UCSD-AML1 (cell line): ENCODE results near the gene FLNC.
A peak's percentile ranks its signal among the peaks of the same experiment; 100 is the strongest.

Experiments used
- DNase-seq: peaks from one replicate; lab custom pipeline; 2025; ENCODE audit not compliant: unreplicated experiment; lab: John Stamatoyannopoulos, UW

FLNC gene

DNA sequence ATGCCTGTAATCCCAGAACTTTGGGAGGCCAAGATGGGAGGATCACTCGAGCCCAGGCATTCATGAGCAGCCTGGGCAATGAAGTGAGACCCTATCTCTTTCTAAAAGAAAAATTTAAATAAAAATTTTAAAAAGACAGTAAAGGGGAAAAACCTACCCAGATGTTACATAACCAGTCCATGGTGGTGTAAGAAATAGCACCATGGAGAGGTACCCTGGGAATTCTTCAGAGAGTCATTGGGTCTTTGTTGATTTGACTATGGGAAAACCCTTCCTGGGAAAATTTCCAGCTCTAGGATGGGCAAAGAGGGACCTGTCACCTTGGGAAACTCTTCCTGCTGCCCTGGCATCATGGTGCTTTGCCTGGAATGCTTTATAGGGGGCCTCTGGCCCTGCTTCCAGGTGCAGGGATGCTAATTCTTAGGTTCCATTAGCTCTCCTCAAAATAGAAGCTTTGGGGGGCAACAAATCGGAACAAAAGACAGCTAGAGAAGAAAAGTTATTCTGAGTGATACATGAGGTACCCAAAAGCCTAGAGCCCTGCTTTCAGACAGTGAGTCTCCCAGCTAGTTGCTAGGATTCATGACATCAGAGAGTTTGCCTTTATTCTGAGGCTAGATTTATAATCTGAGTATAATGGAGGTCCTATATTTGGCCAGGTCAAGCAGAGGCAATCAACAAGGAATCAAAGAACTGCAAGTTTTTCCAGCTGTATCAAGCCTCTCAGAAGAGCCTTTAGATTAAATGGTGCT, 28.4 kb upstream of the FLNC start:
- no peak for DNase-seq

DNA sequence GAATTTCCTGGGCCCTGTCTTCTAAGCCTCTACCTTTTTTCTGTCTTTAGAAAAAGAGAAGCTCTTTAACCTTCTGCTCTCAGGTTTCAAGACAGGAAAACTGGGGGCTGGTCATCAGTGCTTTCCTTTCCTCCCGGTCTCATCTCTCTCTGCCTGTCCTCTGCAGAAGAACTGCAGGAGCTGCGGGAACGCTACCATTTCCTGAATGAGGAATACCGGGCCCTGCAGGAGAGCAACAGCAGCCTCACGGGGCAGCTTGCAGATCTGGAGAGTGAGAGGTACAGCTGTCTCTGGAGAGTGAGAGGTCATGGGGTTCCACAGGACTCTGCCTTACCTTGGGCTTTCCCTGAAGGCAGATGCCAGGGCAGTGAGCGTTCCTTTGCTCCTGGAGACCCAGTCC, 25.7 kb upstream of the FLNC start:
- no peak for DNase-seq

DNA sequence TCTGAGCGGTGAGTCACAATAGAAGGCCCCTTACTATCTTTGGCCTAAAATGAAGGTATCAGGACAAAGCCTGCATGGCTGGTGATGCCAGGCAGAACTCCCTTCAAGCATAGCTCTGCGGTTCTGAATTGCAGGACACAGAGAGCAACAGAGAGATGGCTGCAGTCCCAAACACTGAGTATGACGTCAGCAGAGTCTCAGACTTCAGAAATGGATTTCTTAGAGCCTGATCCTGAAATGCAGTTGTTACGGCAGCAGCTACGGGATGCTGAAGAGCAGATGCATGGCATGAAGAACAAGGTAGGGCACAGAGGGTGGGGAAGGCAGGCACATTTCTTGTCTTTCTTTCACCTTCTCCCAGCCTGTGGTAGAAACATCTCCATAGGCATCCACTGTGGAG, 25.0 kb upstream of the FLNC start:
- no peak for DNase-seq

DNA sequence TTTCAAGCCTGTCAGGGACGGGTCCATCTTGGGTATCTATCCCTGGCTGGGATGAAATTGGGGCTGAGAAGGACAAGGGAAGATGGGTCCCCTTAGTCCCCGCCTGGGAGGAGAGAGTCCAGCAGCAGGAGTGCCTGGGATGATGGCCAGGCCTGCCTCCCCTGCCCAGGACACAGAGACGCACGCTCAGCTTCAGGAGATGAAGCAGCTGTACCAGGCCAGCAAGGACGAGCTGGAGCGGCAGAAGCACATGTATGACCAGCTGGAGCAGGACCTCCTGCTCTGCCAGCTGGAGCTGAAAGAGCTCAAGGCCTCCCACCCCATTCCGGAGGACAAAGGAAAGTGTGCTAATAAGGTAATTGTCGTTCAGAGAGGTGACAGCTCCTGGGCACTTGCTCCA, 23.0 kb upstream of the FLNC start:
- no peak for DNase-seq

DNA sequence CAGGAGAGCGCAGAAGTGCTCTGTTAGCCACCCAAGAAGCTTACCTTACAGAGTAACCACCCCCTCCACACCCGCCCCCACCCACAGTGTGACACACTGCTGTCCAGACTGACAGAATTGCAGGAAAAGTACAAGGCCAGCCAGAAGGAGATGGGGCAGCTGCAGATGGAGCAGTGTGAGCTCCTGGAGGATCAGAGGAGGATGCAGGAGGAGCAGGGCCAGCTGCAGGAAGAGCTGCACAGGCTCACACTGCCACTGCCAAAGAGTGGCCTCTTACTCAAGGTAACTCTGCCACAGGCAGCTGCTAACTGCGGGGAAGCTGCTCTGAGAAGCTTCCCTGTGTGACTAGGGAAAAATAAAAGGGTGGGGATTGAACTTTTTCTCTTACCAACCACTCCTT, 20.8 kb upstream of the FLNC start:
- no peak for DNase-seq

DNA sequence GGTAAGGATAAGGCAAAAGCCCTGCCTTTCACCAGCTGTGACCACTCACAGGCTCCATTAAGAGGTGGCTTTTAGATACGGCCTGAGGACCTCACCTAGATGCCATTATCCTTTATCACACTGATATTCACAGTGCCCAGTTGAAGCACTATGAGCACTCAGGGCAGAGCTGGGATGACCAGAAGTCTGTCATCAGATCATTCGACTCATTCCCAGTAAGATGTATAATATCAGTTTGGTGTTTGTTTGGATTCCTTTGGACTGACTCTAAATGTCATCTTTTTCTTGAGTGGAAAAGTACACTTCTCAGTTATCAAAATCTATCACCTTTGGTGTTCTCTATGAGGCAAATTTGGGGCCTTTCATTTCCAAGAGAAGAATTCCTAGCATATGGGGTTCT, 19.7 kb upstream of the FLNC start:
- no peak for DNase-seq

DNA sequence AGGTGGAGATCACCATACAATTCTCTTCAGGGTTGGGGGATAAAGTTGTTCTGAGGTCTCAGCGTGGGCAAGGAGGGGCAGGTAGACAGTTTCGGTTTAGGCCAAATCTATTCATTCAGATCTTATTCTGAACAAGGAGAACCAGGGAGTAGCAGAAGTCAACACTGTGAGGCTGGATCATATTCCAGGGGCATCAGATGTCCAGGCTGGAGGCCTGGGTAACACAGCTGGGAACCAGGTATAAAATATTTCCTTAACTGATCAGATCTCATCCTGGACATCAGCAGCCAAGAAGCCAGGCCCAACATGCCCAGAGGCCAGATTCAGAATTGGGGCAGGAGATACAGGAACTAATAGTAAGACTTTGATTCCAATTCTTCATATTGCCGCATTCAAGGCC, 19.2 kb upstream of the FLNC start:
- no peak for DNase-seq

DNA sequence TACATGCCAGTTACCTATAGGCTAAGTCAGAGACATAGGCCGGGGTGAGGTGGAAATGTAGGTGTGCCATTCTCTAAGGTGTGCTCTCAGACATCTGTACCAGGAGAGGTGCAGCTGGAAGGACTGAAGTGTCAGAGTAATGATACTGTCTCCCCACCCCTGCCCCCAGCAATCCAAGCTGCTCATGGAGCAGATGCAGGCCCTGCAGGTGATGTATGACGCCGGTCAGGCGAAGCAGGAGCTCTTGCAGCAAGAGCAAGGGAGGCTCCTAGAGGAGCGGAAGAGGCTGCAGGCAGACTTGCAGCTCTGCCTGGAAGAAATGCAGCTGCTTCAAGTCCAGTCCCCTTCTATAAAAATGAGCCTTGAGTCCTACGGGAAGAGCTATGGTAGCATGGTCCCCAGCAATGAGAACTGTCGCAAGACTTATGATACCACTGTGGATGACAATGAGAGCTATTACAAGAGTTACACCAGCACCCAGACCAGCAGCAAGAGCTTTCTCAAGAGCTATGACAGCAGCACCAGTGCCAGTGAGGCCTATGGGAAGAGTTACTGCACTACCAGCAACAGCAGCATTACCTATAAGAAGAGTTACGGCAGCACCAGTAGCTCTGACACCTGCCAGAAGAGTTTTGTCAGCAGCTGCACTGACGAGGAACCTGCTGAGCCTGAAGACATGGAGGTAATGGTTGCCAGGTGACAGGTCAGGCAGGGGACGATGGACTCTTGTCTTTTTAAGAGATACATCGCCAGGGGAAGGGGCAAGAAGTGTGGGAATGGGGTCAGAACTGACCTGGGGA, 18.4 kb upstream of the FLNC start:
- DNase-seq: no peak

DNA sequence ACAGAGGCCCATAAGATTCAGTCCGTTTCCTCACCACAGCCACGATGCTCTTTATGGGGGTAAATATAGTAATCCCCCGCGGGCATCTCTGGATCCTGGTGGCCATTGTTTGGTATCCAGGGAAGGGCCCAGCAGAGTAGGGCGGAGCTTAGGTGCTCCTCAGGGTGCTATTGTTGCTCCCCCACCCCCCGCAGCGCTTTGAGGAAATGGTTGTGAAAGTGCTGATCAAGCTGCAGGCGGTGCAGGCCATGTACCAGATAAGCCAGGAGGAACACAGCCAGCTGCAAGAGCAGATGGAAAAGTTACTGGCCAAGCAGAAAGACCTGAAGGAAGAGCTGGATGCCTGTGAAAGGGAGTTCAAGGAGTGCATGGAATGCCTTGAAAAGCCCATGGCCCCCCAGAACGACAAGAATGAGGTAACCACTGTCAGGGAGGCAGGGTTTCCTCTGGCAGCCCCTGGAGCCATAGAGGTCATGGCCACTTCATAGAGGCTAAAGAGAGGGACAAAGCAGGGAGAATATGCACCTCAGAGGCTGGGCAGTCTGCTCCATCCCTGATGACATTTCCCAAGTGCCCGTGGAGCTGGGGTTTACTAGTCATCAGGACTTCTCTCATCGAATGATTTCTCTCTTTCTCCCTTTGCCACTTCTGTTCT, 17.6 kb upstream of the FLNC start:
- peak; percentile 35 for DNase-seq

DNA sequence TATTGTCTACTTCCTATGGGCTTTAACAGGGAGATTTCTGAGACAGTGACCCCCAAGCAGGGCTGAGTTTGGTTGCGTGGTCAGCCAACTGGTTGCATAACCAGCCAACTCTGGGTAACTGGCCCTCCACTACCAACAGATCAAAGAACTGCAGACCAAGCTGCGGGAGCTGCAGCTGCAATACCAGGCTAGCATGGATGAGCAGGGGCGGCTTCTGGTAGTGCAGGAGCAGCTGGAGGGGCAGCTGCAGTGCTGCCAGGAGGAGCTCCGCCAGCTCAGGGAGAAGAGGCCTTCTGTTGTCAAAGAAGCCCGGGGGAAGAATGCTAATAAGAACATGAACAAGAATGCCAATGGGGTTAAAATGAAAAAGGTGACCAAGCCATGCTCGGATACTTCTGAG, 15.7 kb upstream of the FLNC start:
- DNase-seq: no peak

DNA sequence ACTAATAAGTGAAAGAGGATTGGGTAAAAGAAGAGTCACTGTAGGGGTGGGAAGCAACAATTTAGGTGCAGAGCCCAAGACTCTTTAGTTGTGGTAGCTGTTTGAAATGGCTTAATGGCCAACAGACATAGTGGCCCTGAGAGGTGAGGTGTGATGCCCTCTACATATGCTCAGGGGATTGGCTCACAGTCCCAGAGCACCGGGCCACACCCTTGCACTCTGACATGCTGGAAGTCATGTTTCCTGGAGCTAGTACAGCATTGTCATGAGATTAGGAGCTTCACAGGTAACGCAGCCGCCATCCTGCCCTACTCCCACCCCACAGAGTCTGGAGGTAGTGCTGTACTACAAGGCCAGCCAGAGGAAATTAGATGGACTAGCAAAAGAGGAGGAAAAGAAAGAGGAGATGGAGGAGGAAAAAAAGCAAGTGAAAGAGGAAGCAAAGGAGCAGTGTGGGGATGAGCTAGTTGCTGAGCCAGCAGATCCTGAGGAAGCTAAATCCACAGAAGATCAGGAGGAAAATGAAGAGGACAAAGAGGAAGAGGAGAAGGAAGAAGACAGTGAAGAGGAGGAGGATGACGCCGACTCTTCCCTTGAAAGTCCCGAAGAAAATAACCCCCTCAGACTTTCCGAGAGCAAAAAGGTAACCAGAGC, 14.8 kb upstream of the FLNC start:
- DNase-seq: no peak

DNA sequence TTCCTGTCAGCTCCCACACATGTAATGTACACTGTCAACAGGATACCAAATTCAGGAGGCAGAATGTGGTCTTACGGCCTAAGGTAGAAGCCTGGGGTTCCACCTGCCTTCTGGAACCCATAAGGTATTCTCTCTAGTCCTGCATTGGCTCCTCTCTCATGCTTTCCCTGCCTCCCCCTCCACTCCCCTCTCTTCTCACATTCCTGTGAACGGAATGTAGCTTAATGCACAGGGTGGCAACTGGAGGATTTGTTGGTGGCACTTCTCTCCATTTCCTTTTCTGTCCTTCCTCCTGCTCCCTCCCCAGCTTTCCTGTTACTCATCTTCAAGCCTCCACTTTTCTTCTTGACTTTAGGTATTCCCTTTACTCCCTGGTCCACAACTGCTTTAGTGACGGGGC, 11.5 kb upstream of the FLNC start:
- no peak for DNase-seq

DNA sequence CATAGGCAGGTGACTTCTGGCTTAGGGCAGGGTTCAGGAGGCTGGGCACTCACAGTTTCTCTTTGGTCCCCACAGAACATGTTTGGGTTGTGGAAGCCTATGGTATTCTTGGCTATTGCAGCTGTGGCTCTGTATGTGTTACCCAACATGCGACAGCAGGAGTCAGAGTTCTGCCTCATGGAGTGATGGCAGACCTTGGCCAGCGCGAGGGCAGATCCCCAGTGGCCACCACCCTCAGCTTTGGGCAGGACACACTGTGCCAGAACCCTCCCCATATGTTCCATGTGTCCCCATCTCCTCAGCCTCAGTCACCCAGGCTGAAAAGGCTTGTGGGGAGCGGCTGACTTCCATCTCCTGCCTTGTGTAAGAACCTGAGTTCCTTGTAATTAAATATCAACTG, 8.5 kb upstream of the FLNC start:
- DNase-seq: no peak

DNA sequence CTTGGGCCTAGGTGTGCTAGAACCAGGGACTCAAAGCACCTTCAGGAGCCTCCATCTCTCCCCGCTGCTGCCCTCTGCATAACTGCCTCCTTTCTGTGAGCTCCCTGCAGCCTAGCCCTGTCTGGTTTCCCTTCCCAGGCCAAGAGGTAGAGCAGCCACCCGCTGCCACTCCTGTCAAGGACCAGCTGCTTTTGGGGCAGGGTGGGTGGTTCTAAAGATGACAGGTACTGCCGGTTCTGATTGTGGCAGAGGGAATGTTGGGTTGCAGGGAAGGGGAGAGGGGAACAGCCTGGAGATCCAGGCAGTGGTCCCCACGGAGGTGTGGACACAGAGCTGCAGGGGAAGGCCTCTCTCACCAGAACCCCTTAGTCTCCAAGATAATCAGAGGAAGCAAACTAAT, 3.7 kb upstream of the FLNC start:
- DNase-seq: no peak

DNA sequence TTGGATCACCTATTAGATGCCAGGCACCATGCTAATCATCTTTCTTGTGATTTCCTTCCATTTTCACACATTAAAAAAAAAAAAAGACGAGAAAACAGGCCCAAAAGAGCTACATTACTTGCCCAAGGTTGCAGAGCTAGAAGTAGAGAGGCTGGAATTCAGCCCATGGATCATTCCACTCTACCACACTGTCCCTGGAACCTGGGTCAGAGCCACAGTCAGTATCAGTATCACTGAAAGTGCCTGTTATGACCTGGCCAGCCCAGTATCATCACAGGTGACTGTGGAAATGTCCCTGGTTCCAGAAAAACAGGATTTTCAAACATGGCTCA, 3.3 kb upstream of the FLNC start:
- no peak for DNase-seq

DNA sequence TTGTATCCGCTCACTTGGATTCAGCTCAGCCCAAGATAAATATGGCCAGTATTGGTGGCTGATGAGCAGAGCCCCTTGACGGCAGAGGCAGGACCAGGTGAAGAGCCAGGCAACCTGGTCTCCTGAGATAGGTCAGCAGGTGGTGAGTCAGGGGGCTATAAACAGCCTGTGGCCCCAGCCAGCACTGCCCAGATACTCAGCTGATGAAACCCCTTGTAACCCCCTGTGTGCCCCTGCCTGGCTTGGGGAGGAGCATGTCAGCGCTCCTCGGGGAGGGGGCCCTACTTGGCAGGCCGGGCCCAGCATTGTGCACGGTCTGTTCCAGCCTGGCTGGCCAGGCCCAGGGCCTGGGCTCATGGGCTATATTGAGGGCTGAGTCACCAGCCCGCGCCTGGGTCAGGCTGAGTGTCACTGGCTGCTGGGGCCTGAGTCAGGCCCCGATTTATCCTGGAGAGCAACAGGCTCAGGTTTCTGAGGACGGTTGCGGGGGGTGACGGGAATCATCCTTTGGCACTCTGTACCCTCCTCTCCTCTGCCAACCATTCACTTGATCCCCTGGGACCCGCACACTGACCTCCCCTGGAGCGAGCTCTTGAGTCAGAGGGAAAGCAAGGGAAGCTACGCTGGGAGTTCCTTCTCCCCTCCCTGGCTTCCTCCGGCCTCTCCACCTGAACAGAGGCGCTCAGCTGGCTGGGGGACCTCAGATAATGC, 2.8 kb upstream of the FLNC start:
- no peak for DNase-seq

DNA sequence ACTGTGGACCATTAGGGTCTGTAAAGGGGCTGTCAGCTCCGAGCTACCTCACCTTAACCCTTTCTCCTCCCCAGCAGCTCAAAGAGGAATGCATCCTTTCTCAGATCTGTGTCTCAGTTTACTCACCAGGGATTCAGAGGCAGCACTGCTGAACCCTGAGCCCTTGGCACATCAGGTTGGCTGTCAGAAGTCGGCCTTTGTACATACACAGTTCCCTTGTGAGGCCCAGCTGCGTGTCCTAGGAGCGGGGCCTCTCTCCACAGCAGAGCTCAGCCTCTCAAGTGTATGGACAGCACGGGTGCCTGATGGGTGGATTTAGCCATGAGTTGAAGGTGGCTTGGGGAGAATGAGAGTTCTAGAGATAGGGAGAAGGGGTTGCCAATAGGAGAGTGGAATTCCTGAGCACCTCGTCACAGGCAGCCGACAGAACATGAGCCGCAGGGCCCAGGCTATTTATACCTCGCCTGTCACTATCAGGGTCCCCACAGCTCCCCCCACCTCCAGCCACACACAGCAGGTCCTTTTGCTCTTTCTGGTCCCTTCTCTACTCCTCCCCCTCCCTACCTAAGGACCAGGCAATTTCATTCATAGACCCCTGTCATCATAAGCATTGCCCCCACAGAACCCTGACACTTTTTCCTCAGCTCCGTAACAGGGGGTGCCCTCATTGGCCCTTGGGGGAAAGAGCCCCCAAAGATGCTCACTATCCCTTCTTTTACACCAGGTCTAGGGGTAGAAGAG, 2.1 kb upstream of the FLNC start:
- no peak for DNase-seq

DNA sequence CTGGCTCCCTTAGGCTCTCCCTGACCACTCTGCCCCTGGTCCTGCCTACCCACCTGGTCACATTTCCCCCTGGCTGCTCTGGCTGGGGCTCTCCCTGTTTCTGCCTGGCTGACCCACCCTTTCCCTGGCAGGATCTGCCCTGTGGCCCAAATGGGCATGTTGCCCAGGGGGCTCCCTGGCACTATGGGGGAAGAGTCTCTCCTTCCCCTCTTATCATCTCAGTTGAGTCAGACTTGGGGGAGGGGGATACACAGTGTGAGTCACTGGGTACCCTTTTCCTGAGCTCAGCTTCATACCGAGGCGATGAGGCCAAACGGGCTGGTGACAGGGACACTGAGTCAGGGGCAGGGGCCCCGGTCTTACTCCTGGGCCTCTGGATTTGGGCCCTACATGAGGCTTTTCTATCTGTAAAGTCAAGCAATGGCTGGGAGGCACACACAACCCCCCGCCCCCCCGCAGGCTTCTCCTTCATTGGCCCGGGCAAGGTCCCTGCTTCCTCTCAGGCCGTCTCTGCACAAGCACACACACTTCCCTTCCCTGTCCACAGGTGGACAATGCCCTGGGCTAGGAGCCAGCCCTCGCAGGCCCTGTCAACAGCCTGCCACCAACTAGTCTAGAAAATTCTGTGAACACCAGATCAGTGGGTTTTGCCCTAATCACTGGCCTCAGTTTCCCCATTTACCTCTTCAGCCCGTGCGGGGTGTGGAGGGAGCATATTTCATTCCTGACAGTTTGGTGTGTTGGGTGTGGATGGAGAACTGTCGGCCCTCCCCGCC, 627 bp upstream of the FLNC start:
- no peak for DNase-seq

DNA sequence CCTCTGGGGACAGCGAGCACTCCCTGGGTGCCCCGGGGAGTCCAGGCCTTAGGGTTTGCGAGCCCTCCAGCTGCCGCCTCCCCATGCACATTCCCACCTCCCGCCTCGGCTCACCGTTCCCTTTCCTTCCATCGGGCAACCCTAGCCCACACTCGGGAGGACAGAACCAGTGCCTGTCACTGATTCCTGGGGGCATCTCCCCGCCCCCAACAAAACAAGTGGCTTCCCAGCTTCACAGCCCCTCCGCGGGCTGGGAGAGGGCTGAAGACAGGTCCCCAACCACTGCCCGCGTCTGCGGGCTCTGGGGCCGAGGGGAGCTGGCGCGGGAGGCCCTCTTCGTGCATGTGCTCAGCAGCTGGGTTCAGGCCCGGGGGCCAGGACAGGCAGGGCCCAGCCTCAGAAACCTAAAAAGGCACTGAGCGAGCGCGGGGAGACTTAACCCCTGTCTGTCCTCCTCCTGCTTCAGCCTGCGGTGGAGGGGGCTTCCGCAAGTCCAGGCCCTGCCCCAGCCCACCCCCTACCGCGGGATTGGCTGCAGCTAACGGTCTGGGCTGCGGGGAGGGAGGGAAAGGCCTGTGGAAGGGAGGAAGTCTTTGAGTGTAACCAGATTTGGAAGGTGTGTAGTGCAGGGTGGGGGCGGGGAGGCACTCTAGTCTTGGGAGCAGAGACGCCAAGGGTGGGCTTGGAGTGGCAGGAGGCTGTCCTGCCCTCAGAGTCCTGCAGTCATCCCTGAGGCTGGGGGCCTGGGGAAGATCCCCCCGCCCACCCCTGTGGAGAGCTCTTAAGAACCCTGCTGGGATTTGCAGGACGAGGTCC, 1.2 kb downstream of the FLNC start:
- peak; percentile 13 for DNase-seq
